Activated T-helper 1 cell treated with anti-CD3 and anti-CD28 coated beads, Interleukin-2, amount 50 U/mL, for 16 hours (primary cell): ENCODE data around the gene RNFT1.
"Not testable (repeated sequence)": the region's sequence is repeated elsewhere in the genome, so short reads cannot be mapped to it uniquely, and the experiment has no call there.

Experiments used
- DNase-seq, 2 donors: peaks; one replicate each; pipeline ENCODE4 v3.0.0-alpha.2; 2020; ENCODE audit warnings: low read depth in 1 of 2, low spot score in 1 of 2

RNFT1 gene

GRCh38 chr17:59930121-59930520 lies 34.4 kb downstream of the RNFT1 start:
- not testable (repeated sequence) for DNase-seq

- not testable (repeated sequence) for DNase-seq
These were observed 43.9 kb downstream of the RNFT1 start for GRCh38 chr17:59920637-59921036.

GRCh38 chr17:59916446-59916845 lies 48.1 kb downstream of the RNFT1 start:
- no peak for DNase-seq

- no peak for DNase-seq
These were observed 50.2 kb downstream of the RNFT1 start for GRCh38 chr17:59914274-59914854.

- no peak for DNase-seq
These were observed 57.1 kb downstream of the RNFT1 start for GRCh38 chr17:59907467-59907866.

- DNase-seq, result no peak
These were observed 61.1 kb downstream of the RNFT1 start for GRCh38 chr17:59903455-59903854.
